Psoas muscle (tissue), 8 donors: ENCODE measurements around the gene DNM3. TPM values are rescaled to one million over a fixed set of nuclear protein-coding genes. Genes with fewer than 3 reads are reported as not detected.

Experiments used
- ATAC-seq, 4 donors: fragments of 200-7000 bp; cut with Tn5 transposase; one replicate each; pipeline ENCODE4 v1.9.1; 2020; ENCODE audit warnings: moderate library complexity in 3 of 4, mild to moderate bottlenecking in 2 of 4
- DNase-seq, 2 donors: peaks; one replicate each; pipeline ENCODE4 v3.0.0-alpha.2; 2020
- H3K27ac ChIP-seq: fragments of 200-600 bp; one replicate; pipeline ENCODE4 v1.8.0; 2022
- H3K27me3 ChIP-seq, 3 donors: fragments of 200-600 bp in 1 of 3; one replicate each; pipeline versions ENCODE4 v1.6.1 to v1.8.0; 2013 to 2022; ENCODE audit warnings: low read length in 2 of 3, mild to moderate bottlenecking in 2 of 3, moderate library complexity in 1 of 3; ENCODE audit not compliant: insufficient read depth in 3 of 3
- H3K36me3 ChIP-seq, 2 donors: fragments of 200-600 bp in 1 of 2; one replicate each; pipeline versions ENCODE4 v1.6.1 to v1.8.0; 2013 to 2022; ENCODE audit warnings: low read depth in 1 of 2, mild to moderate bottlenecking in 1 of 2, moderate library complexity in 1 of 2; ENCODE audit not compliant: insufficient read depth in 1 of 2
- H3K4me1 ChIP-seq: fragments of 200-600 bp; one replicate; pipeline ENCODE4 v1.8.0; 2022
- H3K4me3 ChIP-seq: fragments of 200-600 bp; one replicate; pipeline ENCODE4 v1.8.0; 2022; ENCODE audit warnings: mild to moderate bottlenecking
- H3K9me3 ChIP-seq: fragments of 200-600 bp; one replicate; pipeline ENCODE4 v1.8.0; 2022
- CTCF ChIP-seq: fragments of 200-600 bp; IDR thresholded peaks from one replicate; pipeline ENCODE4 v1.8.0; 2022; ENCODE audit warnings: antibody characterized with exemption
- WGBS, 3 donors: extraction: QIAGEN DNeasy Blood & Tissue Kit; methylation state at CpG; one replicate each; pipeline versions ENCODE4 v1.1.6 to v1.1.7; 2013; 5-methylcytosine and 5-hydroxymethylcytosine counted together
- intact Hi-C, 2 donors: fragments of 100-400 bp; cut with DNase I; formaldehyde crosslinking; loops; one replicate each; pipeline versions ENCODE4 v1.11.0 to v1.14.2; 2022
- polyA plus RNA-seq, 3 donors: library from polyadenylated mRNA; stranded (reverse); fragments of 200-250 nt; gene quantifications; one replicate each; pipeline ENCODE4 v1.2.3, GENCODE V29; 2013
- total RNA-seq, 4 donors: library from RNA; stranded (reverse); fragmentation: NEBNext Ultra II Directional in 2 of 4; extraction: Animal tissue kit (Norgen Biotek cat#: 25700) in 2 of 4; gene quantifications; one replicate each; pipeline versions ENCODE4 v1.2.1 to v1.2.4, GENCODE V29; 2021 to 2023
- donor health status: healthy with polysubstance abuse.
- donor health status: DM: no; HTN: no; CAD: no; lungs with moderate emphysema.
- donor health status: Bipolar disorder and iron deficiency.
- donor health status: healthy.
- donor health status: DM: yes; HTN: yes; CAD: no.
- donor health status: DM: no; HTN: no; CAD: no.
- donor health status: DM: no; HTN: no; CAD: no.
- donor health status: DM: yes; HTN: yes; CAD: no.

The DNM3 gene
- total and polyA plus RNA-seq, 7 donors, result 0.31 to 1.0 (median 0.77) TPM

- no peak for DNase-seq
- Histone ChIP-seq H3K4me3 (no peak overlapping the region), H3K27ac (no peak overlapping the region), H3K9me3 (no peaks in the 10 kb centered on the region), H3K36me3 (no peaks in the 10 kb centered on the region), H3K27me3 (no peaks in the 10 kb centered on the region), H3K4me1 (no peaks in the 10 kb centered on the region)
- intact Hi-C loops, result no loop called here
- WGBS, 3 donors, result 65 to 86% (median 65%) methylated on average over 5 of the region's 5 CpGs
- ATAC-seq, result no peak
- no peak for TF ChIP-seq CTCF
These were observed 9.5 kb downstream of the DNM3 start for GRCh38 chr1:171850651-171851350.

GRCh38 chr1:171852272-171852671, 11.0 kb downstream of the DNM3 start:
- H3K27me3 ChIP-seq, result no peaks in the 10 kb centered on the region
- intact Hi-C loops, result no loop called here
- no peak for TF ChIP-seq CTCF
- no peak overlapping the region for H3K4me3 ChIP-seq
- DNase-seq, result no peak
- no peaks in the 10 kb centered on the region for H3K36me3 ChIP-seq
- H3K9me3 ChIP-seq, result no peaks in the 10 kb centered on the region
- no peak overlapping the region for H3K27ac ChIP-seq
- no peak for ATAC-seq
- H3K4me1 ChIP-seq, result no peaks in the 10 kb centered on the region

GRCh38 chr1:171855381-171855780, 14.1 kb downstream of the DNM3 start:
- Histone ChIP-seq H3K4me3 (no peak overlapping the region), H3K27me3 (no peaks in the 10 kb centered on the region), H3K36me3 (no peaks in the 10 kb centered on the region), H3K9me3 (no peaks in the 10 kb centered on the region), H3K4me1 (no peaks in the 10 kb centered on the region), H3K27ac (no peak overlapping the region)
- 97 to 100% (median 100%) methylated on average over 1 of the region's 1 CpG for WGBS, 3 donors
- ATAC-seq (no peak), DNase-seq (no peak)
- no peak for TF ChIP-seq CTCF
- intact Hi-C loops, result no loop called here

GRCh38 chr1:171858696-171859095, 17.4 kb downstream of the DNM3 start:
- 57 to 86% (median 71%) methylated on average over 3 of the region's 3 CpGs for WGBS, 3 donors
- no peaks in the 10 kb centered on the region for H3K4me1 ChIP-seq
- no peaks in the 10 kb centered on the region for H3K36me3 ChIP-seq
- no peaks in the 10 kb centered on the region for H3K27me3 ChIP-seq
- no peak overlapping the region for H3K27ac ChIP-seq
- no peak for ATAC-seq
- no peak overlapping the region for H3K4me3 ChIP-seq
- no peaks in the 10 kb centered on the region for H3K9me3 ChIP-seq
- TF ChIP-seq CTCF, result no peak
- intact Hi-C loops, result no loop called here
- DNase-seq, result no peak

GRCh38 chr1:171860696-171861095, 19.4 kb downstream of the DNM3 start:
- intact Hi-C loops, result no loop called here
- H3K27me3 ChIP-seq, result no peaks in the 10 kb centered on the region
- H3K36me3 ChIP-seq, result no peaks in the 10 kb centered on the region
- no peaks in the 10 kb centered on the region for H3K4me1 ChIP-seq
- no peak for DNase-seq
- ATAC-seq, result no peak
- no peak for TF ChIP-seq CTCF
- no peaks in the 10 kb centered on the region for H3K9me3 ChIP-seq
- no peak overlapping the region for H3K27ac ChIP-seq
- no peak overlapping the region for H3K4me3 ChIP-seq
- WGBS, 3 donors, result 70 to 79% (median 79%) methylated on average over 1 of the region's 1 CpG
